Retinal pigment epithelial cell (primary cell): ENCODE results near the gene KIF18A.

Source experiments
- DNase-seq: peaks from one replicate; pipeline ENCODE4 v3.0.0-alpha.2; 2010; ENCODE audit warnings: low read depth
- H3K4me3 ChIP-seq: 2 replicates; pipeline ENCODE4 v1.5.1; 2011; ENCODE audit warnings: mild to moderate bottlenecking, low read length, control low read depth, moderate library complexity
- TF ChIP-seq, protein P1 (sequence below): conservative IDR thresholded peaks from 2 replicates; pipeline ENCODE4 v1.5.1; 2011; ENCODE audit warnings: low read depth, low read length, control low read depth, inconsistent platforms

The KIF18A gene

DNA sequence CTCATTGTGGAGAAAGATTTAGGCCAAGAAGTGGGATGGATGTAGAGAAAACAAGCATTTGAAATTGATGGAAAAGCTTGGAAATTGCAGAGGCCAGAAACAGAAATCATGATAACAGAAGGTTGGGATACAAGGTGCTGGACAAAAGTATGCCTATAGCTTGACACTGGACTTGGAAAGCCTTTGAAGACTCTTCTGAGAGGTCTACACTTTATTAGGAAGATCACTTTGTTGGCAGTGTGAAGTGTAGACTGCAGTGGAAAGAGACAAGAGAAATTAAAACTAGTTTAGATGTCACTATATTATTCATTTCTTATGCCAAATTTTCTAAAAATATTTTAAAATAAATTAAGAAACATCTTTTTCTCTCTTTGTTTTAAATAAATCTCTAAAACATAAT, 59.1 kb downstream of the KIF18A start:
- DNase-seq: no peak
- TF ChIP-seq, protein P1, sequence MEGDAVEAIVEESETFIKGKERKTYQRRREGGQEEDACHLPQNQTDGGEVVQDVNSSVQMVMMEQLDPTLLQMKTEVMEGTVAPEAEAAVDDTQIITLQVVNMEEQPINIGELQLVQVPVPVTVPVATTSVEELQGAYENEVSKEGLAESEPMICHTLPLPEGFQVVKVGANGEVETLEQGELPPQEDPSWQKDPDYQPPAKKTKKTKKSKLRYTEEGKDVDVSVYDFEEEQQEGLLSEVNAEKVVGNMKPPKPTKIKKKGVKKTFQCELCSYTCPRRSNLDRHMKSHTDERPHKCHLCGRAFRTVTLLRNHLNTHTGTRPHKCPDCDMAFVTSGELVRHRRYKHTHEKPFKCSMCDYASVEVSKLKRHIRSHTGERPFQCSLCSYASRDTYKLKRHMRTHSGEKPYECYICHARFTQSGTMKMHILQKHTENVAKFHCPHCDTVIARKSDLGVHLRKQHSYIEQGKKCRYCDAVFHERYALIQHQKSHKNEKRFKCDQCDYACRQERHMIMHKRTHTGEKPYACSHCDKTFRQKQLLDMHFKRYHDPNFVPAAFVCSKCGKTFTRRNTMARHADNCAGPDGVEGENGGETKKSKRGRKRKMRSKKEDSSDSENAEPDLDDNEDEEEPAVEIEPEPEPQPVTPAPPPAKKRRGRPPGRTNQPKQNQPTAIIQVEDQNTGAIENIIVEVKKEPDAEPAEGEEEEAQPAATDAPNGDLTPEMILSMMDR: no peak
- no peak overlapping the region for H3K4me3 ChIP-seq

DNA sequence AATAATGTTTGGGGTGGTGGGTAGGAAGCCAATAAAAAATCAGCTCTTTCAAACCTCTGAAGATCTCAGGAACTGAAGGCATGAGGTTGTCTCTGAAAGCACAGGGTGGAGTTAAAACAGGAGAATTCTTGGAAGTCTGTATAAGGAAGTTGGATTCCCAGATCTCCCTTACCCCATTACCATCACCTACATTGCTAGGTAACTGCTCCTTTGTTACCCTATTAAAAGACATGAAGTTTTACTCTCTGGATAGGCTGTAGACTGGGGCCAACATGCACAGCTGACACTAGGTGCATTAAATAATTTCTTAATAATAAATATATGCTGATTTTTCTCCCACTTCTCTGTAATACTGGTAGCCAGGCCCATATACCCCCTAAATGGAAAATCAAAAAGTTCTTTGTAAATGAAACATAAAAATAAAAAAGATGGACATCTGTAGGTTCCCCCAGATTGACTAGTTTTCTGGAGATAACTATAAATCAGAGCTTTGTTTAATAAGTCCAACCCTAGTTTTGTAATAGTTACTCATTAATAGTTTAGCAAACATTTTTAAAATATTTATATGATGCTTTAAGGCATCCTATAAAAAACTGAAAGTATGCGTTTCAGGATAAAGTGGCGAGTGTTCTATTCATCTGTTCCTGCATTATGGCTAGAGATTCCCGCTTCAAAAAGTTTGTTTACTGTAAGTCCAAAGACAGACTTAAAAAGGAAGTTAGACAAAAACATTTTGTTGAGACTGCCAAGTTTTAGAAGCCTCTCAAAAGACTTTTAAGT, 63.8 kb downstream of the KIF18A start:
- DNase-seq: no peak
- TF ChIP-seq, protein P1: no peak
- no peak overlapping the region for H3K4me3 ChIP-seq

DNA sequence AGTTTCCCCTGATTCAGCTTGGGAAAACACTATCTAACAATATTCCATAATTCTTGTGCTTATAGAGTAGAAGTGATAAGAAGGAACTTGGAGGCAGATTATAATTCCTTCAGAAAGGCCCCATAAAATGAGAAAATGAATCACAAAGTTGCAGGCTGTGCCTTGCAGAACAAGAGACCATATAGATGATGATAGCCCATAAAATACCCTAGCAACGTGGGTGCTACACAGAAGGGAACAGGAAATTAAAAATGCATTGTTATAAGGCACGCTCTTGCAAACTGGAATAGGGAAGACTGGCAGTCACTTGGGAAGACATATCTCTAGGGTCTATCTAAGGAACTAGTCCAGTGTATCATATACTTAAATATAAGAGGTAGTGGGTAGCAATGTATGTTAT, 67.6 kb downstream of the KIF18A start:
- DNase-seq: no peak
- no peak overlapping the region for H3K4me3 ChIP-seq
- TF ChIP-seq, protein P1: no peak

DNA sequence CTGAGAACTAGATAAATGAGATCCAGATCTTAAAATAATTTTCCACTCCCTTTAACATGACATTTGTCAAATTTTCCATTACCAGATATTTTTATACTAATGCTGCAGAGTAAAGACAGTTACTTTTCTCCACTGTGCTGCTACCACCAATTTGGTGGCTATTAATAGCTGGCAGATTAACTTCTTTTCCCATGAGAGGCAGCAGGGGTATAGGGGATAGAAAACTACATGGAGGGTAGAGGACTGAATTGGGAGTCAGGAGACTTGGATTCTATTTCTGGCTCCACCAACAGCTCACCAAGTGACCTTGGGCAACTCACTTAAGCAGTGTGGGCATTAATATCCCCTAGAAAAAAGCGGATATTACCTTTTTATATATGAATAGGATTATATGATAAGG, 69.2 kb downstream of the KIF18A start:
- DNase-seq: no peak
- TF ChIP-seq, protein P1: no peak
- H3K4me3 ChIP-seq: no peak overlapping the region

DNA sequence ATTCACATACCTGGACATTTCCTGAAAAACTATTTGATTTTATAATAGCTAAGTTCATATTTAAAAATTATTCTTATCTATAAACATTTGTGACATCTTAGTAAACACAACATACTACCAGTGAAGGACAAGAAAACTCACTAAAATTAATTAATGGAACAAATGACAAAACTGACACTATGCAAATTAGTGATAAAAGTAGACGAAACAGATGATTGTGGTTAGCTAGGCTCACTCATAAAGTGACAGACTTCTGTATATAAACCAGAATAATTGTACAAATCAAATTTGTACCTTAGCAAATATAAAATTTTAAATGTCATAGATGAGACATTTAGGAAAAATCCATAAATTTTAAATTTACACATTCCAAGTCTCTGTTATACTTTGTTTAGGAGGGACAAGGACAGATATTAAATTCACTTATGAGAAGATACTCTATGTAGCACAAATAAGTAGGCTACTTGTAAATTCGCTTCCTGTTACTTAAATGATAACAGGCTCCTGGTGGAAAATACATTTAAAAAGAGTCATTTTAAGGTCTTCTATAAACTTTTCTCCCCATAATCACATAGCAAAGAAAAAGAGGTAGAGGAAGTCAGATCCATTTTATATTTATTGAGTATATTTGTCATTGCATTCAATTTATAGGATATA, 81.2 kb downstream of the KIF18A start:
- TF ChIP-seq, protein P1: no peak
- H3K4me3 ChIP-seq: no peak overlapping the region
- DNase-seq: no peak

DNA sequence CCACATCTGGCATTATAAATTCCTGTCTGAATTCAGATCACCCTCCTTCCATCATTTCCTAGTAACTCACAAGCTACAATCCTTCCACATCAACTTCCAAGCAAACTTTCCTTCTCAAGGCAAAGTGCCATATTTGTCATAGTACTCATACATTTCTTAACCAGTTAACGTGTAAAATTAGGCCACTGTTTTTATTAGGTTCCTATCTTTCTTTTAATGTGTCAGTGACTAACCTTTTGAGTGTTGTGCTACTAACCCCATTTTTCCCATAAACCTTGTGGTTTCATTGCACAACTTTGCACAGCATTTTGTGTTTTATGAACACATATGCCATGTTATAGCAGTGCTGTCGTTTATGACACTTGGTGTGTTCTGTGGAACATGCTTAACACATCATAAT, 90.1 kb downstream of the KIF18A start:
- TF ChIP-seq, protein P1: no peak
- no peak for DNase-seq
- H3K4me3 ChIP-seq: no peak overlapping the region

DNA sequence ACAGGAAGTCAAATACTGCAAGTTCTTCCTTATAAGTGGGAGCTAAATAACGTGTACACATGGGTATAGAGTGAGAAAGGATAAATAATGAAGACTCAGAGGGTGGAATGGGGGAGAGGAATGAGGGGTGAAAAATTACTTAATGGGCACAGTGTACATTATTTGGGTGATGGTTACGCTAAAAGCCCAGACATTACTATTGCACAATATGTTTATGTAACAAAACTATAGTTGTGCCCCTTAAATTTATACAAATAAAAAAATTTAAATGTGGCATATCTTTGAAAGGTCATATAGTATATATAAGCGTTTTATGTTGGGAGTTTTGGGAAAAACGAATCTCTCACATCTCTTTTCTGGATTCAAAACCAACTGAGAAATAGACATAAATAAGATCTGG, 96.1 kb downstream of the KIF18A start:
- no peak overlapping the region for H3K4me3 ChIP-seq
- TF ChIP-seq, protein P1: no peak
- DNase-seq: no peak
